ENCODE results near the gene CDKN1A. TPM values are rescaled to one million over a fixed set of nuclear protein-coding genes. Genes with fewer than 3 reads are reported as not detected.
A peak's percentile ranks its signal among the peaks of the same experiment; 100 is the strongest.

CDKN1A gene
- total RNA-seq, 2 donors from 2014 or later: 264 to 383 TPM

DNA sequence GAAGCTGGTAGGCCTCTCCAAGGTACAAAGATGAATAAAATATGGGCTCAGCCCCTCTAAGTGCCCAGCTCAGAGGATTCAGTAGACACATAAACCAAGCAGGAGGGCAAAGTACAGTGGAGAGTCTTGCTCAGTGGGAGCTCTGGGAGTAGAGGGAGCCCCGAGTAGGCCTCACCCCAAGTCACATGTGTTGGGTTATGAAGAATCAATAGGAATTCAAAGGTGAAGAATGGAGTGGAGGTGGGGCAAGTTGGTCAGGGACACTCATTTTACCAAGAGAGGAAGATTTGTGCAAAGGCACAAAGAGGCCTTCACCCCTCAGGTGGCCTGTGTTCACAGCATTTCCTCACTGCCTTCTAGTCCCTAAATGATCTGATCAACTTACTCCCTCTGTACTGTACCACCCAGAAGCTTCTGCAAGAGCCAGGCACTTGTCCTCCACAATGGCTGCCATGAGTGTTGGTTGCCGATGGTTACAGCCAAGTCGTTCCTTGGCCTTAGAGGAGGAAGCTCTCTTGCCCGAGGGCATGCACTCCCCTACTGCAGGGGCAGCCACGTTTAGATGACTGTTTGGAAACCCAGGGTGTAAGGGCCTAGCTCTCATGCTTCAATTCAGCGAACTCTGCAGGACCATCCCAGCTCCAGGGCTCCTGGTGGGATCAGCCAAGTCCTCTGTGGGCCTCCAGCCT lies 6.7 kb upstream of the CDKN1A start:
- peak; percentile 68 for ATAC-seq
- intact Hi-C loops (cut with DNase I, micrococcal nuclease): no loop called here
- DNase-seq: no peak

- ATAC-seq (no peak), DNase-seq (no peak)
- intact Hi-C loops (cut with DNase I, micrococcal nuclease): no loop called here
Measured at GRCh38 chr6:36673882-36674281, 4.6 kb upstream of the CDKN1A start.

GRCh38 chr6:36674942-36675341 lies 3.6 kb upstream of the CDKN1A start:
- no peak for ATAC-seq
- DNase-seq: no peak
- intact Hi-C loops (cut with DNase I, micrococcal nuclease): no loop called here

- intact Hi-C loops (cut with DNase I, micrococcal nuclease): no loop called here
- DNase-seq (no peak), ATAC-seq (no peak)
Measured at GRCh38 chr6:36676141-36677058, 2.1 kb upstream of the CDKN1A start.

DNA sequence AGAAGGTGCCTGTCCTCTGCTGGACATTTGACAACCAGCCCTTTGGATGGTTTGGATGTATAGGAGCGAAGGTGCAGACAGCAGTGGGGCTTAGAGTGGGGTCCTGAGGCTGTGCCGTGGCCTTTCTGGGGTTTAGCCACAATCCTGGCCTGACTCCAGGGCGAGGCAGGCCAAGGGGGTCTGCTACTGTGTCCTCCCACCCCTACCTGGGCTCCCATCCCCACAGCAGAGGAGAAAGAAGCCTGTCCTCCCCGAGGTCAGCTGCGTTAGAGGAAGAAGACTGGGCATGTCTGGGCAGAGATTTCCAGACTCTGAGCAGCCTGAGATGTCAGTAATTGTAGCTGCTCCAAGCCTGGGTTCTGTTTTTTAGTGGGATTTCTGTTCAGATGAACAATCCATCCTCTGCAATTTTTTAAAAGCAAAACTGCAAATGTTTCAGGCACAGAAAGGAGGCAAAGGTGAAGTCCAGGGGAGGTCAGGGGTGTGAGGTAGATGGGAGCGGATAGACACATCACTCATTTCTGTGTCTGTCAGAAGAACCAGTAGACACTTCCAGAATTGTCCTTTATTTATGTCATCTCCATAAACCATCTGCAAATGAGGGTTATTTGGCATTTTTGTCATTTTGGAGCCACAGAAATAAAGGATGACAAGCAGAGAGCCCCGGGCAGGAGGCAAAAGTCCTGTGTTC lies 1.3 kb upstream of the CDKN1A start:
- no peak for ATAC-seq
- intact Hi-C loops (cut with DNase I, micrococcal nuclease): no loop called here

DNA sequence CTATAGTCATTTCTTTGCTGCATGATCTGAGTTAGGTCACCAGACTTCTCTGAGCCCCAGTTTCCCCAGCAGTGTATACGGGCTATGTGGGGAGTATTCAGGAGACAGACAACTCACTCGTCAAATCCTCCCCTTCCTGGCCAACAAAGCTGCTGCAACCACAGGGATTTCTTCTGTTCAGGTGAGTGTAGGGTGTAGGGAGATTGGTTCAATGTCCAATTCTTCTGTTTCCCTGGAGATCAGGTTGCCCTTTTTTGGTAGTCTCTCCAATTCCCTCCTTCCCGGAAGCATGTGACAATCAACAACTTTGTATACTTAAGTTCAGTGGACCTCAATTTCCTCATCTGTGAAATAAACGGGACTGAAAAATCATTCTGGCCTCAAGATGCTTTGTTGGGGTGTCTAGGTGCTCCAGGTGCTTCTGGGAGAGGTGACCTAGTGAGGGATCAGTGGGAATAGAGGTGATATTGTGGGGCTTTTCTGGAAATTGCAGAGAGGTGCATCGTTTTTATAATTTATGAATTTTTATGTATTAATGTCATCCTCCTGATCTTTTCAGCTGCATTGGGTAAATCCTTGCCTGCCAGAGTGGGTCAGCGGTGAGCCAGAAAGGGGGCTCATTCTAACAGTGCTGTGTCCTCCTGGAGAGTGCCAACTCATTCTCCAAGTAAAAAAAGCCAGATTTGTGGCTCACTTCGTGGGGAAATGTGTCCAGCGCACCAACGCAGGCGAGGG lies 594 bp upstream of the CDKN1A start:
- ATAC-seq: peak; percentile 16

More for the DNA sequence above, 1.3 kb upstream of the CDKN1A start:
- DNase-seq: no peak

GRCh38 chr6:36679043-36679833 lies 724 bp downstream of the CDKN1A start:
- ATAC-seq (peak; percentile 20), DNase-seq (peak; percentile 63 to 72)
- intact Hi-C loops (cut with DNase I, micrococcal nuclease): no loop called here

More for the DNA sequence above, 594 bp upstream of the CDKN1A start:
- no peak for DNase-seq
- intact Hi-C loops (cut with DNase I, micrococcal nuclease): no loop called here

- DNase-seq (peak; percentile 83 to 89), ATAC-seq (peak; percentile 31)
- intact Hi-C loops (cut with DNase I, micrococcal nuclease): loop anchor here (5.0 kb wide), 1 partner anchor 60 kb away; no protein-coding TSS in a partner anchor
Measured at GRCh38 chr6:36682328-36683144, 4.0 kb downstream of the CDKN1A start.

GRCh38 chr6:36683145-36683655 lies 4.7 kb downstream of the CDKN1A start:
- ATAC-seq (no peak), DNase-seq (no peak)
- intact Hi-C loops (cut with DNase I, micrococcal nuclease): loop anchor here (5.0 kb wide), 1 partner anchor 61 kb away; no protein-coding TSS in a partner anchor

- no peak for ATAC-seq
- no peak for DNase-seq
- intact Hi-C loops (cut with DNase I, micrococcal nuclease): loop anchor here (5.0 kb wide), 1 partner anchor 62 kb away; no protein-coding TSS in a partner anchor
Measured at GRCh38 chr6:36683656-36684446, 5.3 kb downstream of the CDKN1A start.

DNA sequence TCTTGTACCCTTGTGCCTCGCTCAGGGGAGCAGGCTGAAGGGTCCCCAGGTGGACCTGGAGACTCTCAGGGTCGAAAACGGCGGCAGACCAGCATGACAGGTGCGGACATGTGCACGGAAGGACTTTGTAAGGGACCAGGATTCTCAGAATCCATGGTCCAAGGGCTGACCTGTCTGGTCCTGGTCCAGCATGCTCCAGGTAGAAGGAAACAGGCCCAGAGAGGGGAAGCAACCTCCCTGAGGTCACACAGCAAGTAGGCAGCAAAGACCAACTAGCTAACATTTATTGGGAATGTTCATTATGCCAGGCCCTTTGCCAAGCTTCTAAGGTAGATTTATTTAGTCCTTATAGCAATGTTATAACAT lies 5.9 kb downstream of the CDKN1A start:
- no peak for DNase-seq
- no peak for ATAC-seq
- intact Hi-C loops (cut with DNase I, micrococcal nuclease): loop anchor here (5.0 kb wide), 1 partner anchor 62 kb away; no protein-coding TSS in a partner anchor

GRCh38 chr6:36685166-36685924 lies 6.8 kb downstream of the CDKN1A start:
- intact Hi-C loops (cut with DNase I, micrococcal nuclease): no loop called here
- DNase-seq (no peak), ATAC-seq (no peak)

DNA sequence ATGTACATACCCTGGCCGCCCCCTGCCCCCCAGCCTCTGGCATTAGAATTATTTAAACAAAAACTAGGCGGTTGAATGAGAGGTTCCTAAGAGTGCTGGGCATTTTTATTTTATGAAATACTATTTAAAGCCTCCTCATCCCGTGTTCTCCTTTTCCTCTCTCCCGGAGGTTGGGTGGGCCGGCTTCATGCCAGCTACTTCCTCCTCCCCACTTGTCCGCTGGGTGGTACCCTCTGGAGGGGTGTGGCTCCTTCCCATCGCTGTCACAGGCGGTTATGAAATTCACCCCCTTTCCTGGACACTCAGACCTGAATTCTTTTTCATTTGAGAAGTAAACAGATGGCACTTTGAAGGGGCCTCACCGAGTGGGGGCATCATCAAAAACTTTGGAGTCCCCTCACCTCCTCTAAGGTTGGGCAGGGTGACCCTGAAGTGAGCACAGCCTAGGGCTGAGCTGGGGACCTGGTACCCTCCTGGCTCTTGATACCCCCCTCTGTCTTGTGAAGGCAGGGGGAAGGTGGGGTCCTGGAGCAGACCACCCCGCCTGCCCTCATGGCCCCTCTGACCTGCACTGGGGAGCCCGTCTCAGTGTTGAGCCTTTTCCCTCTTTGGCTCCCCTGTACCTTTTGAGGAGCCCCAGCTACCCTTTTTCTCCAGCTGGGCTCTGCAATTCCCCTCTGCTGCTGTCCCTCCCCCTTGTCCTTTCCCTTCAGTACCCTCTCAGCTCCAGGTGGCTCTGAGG lies 7.6 kb downstream of the CDKN1A start:
- intact Hi-C loops (cut with DNase I, micrococcal nuclease): no loop called here
- DNase-seq (no peak), ATAC-seq (no peak)

- ATAC-seq: no peak
- intact Hi-C loops (cut with DNase I, micrococcal nuclease): no loop called here
Measured at GRCh38 chr6:36686668-36687513, 8.4 kb downstream of the CDKN1A start.

More at GRCh38 chr6:36686668-36687513, 8.4 kb downstream of the CDKN1A start:
- no peak for DNase-seq

All from left colon (tissue), 2 donors.